ENCODE measurements around the gene GINS2. TPM values are rescaled to one million over a fixed set of nuclear protein-coding genes. Genes with fewer than 3 reads are reported as not detected.

Gene GINS2
- total RNA-seq, 2 experiments from 2014 or later, result 74.3 to 142 TPM

DNA sequence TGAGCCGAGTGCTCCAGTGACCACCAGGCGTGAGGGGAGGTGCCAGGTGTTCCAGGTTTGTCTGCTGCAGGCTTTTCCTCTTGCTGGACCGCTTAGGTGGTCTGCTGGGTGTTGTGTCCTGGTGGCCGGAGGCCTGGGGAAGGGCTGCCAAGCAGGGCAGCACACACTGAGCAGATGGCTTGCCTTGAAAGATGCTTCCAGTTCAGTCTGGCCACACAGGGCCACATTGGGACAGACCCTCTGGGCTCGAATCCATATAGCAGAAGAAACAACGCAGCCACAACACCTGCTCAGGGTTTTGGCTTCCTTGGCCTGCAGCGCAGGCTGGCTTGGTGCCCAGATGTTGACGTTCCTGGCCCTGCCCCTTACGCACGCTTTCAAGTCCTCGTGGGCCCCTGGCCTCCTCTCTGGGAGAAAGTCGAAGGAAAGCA is 24.8 kb downstream of the GINS2 start:
- H3K27ac ChIP-seq (ENCODE audit: low read depth, low read length, poor library complexity, severe bottlenecking), result no peak overlapping the region
- no peaks in the 10 kb centered on the region for H3K79me2 ChIP-seq (ENCODE audit: insufficient read depth, low read depth, low read length)
- no peak for DNase-seq (ENCODE audit: low spot score)
- ChIA-PET CTCF (ENCODE audit: unreplicated experiment) (no interaction called here), POLR2A (no interaction called here)
- peaks cover 96% of the 10 kb centered on the region for H3K36me3 ChIP-seq (ENCODE audit: insufficient read depth, low read length)
- BruUV-seq (replicated peaks), result no TSS peak
- H3K9me2 ChIP-seq (ENCODE audit: insufficient read depth, low read length), result no peaks in the 10 kb centered on the region
- no peaks in the 10 kb centered on the region for H3K4me1 ChIP-seq (ENCODE audit: insufficient read depth, low read length, poor library complexity, severe bottlenecking)
- H3K9me3 ChIP-seq (ENCODE audit: low read length), result no peaks in the 10 kb centered on the region
- TF ChIP-seq EZH2phosphoT487 (IDR thresholded peaks at IDR 0.05; ENCODE audit: borderline replicate concordance, low read depth, low read length), result no peak
- TF ChIP-seq, protein P1, sequence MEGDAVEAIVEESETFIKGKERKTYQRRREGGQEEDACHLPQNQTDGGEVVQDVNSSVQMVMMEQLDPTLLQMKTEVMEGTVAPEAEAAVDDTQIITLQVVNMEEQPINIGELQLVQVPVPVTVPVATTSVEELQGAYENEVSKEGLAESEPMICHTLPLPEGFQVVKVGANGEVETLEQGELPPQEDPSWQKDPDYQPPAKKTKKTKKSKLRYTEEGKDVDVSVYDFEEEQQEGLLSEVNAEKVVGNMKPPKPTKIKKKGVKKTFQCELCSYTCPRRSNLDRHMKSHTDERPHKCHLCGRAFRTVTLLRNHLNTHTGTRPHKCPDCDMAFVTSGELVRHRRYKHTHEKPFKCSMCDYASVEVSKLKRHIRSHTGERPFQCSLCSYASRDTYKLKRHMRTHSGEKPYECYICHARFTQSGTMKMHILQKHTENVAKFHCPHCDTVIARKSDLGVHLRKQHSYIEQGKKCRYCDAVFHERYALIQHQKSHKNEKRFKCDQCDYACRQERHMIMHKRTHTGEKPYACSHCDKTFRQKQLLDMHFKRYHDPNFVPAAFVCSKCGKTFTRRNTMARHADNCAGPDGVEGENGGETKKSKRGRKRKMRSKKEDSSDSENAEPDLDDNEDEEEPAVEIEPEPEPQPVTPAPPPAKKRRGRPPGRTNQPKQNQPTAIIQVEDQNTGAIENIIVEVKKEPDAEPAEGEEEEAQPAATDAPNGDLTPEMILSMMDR (conservative IDR thresholded peaks at IDR 0.05; ENCODE audit: low read length), result no peak
- H2AFZ ChIP-seq (ENCODE audit: low read length), result no peak overlapping the region
- intact Hi-C loops (cut with micrococcal nuclease; ENCODE audit: unreplicated experiment), result no loop called here
- H3K4me3 ChIP-seq (ENCODE audit: low read depth, low read length, poor library complexity, severe bottlenecking), result no peak overlapping the region
- no peak overlapping the region for H3K4me2 ChIP-seq (ENCODE audit: low read length)
- H4K20me1 ChIP-seq (ENCODE audit: insufficient read depth, low read length), result no peaks in the 10 kb centered on the region

DNA sequence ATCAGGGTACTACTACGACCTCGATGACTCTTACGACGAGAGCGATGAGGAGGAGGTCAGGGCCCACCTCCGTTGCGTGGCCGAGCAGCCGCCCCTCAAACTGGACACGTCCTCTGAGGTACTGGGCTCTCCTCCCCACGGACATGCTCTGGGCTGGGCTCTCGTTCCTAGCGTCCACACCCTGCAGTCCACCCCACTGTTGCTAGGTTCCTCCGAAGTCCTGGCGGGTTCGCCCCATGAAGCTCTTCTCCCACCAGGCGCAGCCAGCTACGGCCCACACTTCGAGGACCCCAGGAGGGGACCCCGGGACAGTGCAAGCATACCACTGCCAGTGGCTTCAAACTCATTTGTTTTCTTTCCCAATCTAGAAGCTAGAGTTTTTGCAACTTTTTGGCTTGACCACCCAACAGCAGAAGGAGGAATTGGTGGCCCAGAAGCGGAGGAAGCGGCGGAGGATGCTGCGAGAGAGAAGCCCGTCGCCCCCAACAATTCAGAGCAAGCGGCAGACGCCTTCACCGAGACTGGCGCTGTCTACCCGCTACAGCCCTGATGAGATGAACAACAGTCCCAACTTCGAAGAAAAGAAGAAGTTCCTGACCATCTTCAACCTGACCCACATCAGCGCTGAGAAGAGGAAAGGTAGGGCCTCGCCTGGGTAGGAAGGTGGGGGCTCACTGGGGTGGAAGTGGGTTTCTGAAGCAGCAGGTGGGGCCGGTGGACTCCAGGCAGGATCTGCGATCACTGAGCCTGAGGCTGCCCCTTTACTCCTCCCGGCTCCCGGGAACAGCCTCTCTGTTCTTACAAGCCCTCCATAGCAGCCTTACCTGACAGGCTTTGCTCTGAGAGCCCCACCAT is 25.6 kb downstream of the GINS2 start:
- intact Hi-C loops (cut with micrococcal nuclease; ENCODE audit: unreplicated experiment), result no loop called here
- H3K36me3 ChIP-seq (ENCODE audit: insufficient read depth, low read length), result peaks cover 96% of the 10 kb centered on the region
- H3K9me2 ChIP-seq (ENCODE audit: insufficient read depth, low read length), result no peaks in the 10 kb centered on the region
- no peak overlapping the region for H3K4me3 ChIP-seq (ENCODE audit: low read depth, low read length, poor library complexity, severe bottlenecking)
- H3K79me2 ChIP-seq (ENCODE audit: insufficient read depth, low read depth, low read length), result no peaks in the 10 kb centered on the region
- POLR2A ChIA-PET, result no interaction called here
- H3K27ac ChIP-seq (ENCODE audit: low read depth, low read length, poor library complexity, severe bottlenecking), result no peak overlapping the region
- CTCF ChIA-PET (ENCODE audit: unreplicated experiment), result no interaction called here
- DNase-seq (ENCODE audit: low spot score), result no peak
- TF ChIP-seq, protein P1 (conservative IDR thresholded peaks at IDR 0.05; ENCODE audit: low read length), result no peak
- TF ChIP-seq EZH2phosphoT487 (IDR thresholded peaks at IDR 0.05; ENCODE audit: borderline replicate concordance, low read depth, low read length), result no peak
- H3K4me2 ChIP-seq (ENCODE audit: low read length), result no peak overlapping the region
- H3K4me1 ChIP-seq (ENCODE audit: insufficient read depth, low read length, poor library complexity, severe bottlenecking), result no peaks in the 10 kb centered on the region
- H4K20me1 ChIP-seq (ENCODE audit: insufficient read depth, low read length), result no peaks in the 10 kb centered on the region
- H2AFZ ChIP-seq (ENCODE audit: low read length), result no peak overlapping the region
- BruUV-seq (replicated peaks), result no TSS peak
- H3K9me3 ChIP-seq (ENCODE audit: low read length), result no peaks in the 10 kb centered on the region

DNA sequence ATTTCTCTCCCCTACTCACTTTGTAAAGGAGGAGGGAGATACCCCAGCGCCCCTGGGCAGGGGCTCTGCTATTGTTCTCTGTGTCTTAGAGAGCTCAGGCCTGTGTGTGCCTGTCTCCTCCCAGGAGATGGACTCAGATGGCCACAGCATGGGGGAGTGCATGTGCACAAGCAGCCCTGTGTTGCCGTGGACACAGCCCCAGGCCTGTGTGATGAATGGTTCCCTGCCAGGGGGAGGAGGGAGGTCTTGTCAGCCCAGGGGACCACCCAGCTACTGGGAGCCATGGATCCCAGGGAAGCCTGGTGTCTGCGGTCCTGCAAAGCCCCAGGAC is 26.3 kb downstream of the GINS2 start:
- no peaks in the 10 kb centered on the region for H3K9me2 ChIP-seq (ENCODE audit: insufficient read depth, low read length)
- H3K79me2 ChIP-seq (ENCODE audit: insufficient read depth, low read depth, low read length), result no peaks in the 10 kb centered on the region
- no peak overlapping the region for H3K4me2 ChIP-seq (ENCODE audit: low read length)
- TF ChIP-seq, protein P1 (conservative IDR thresholded peaks at IDR 0.05; ENCODE audit: low read length), result no peak
- TF ChIP-seq EZH2phosphoT487 (IDR thresholded peaks at IDR 0.05; ENCODE audit: borderline replicate concordance, low read depth, low read length), result no peak
- no peak overlapping the region for H3K27ac ChIP-seq (ENCODE audit: low read depth, low read length, poor library complexity, severe bottlenecking)
- ChIA-PET POLR2A (no interaction called here), CTCF (ENCODE audit: unreplicated experiment) (no interaction called here)
- H3K36me3 ChIP-seq (ENCODE audit: insufficient read depth, low read length), result peaks cover 96% of the 10 kb centered on the region
- intact Hi-C loops (cut with micrococcal nuclease; ENCODE audit: unreplicated experiment), result no loop called here
- BruUV-seq (replicated peaks), result no TSS peak
- H2AFZ ChIP-seq (ENCODE audit: low read length), result no peak overlapping the region
- no peaks in the 10 kb centered on the region for H3K4me1 ChIP-seq (ENCODE audit: insufficient read depth, low read length, poor library complexity, severe bottlenecking)
- no peak for DNase-seq (ENCODE audit: low spot score)
- H3K4me3 ChIP-seq (ENCODE audit: low read depth, low read length, poor library complexity, severe bottlenecking), result no peak overlapping the region
- H4K20me1 ChIP-seq (ENCODE audit: insufficient read depth, low read length), result no peaks in the 10 kb centered on the region
- H3K9me3 ChIP-seq (ENCODE audit: low read length), result no peaks in the 10 kb centered on the region

Measured in OCI-LY7 (cell line).